ENCODE measurements around the gene CCBE1. TPM values are rescaled to one million over a fixed set of nuclear protein-coding genes. Genes with fewer than 3 reads are reported as not detected.

CCBE1 gene
- polyA plus RNA-seq, 1 donor from 2014 or later, result 0.19 TPM

DNA sequence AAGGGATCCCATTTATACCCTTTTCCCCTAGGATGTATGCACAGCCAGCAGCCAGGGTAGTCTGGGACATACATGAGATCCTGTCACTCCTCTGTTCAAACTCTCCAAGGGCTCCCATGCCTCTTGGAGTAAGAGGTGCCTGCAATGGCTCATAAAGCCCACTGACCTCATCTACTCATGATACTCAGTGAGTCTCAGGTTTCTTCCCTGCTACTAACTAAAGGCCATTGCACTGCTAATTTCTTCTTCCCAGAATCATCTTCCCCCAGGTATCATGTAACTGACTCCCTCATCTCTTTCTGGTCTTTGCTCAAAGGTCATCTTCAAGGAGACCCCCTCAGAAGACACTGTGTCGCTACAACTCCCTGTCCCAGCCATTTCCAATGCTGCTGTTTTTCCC, 68.2 kb downstream of the CCBE1 start:
- H3K27me3 ChIP-seq (ENCODE audit: insufficient read depth, low read depth, low read length), result no peaks in the 10 kb centered on the region
- no peaks in the 10 kb centered on the region for H3K79me2 ChIP-seq (replicated peaks; ENCODE audit: insufficient read depth, low read length)
- H3K27ac ChIP-seq (ENCODE audit: low read length), result no peak overlapping the region
- H3K9ac ChIP-seq (ENCODE audit: low read length), result no peak overlapping the region
- H3K9me3 ChIP-seq (ENCODE audit: low read length), result no peaks in the 10 kb centered on the region
- H3K36me3 ChIP-seq (ENCODE audit: insufficient read depth, low read length), result no peaks in the 10 kb centered on the region
- no peaks in the 10 kb centered on the region for H4K20me1 ChIP-seq (ENCODE audit: insufficient read depth)
- H3K4me3 ChIP-seq (ENCODE audit: low read length), result no peak overlapping the region
- H3K9me2 ChIP-seq (ENCODE audit: insufficient read depth, low read length), result no peaks in the 10 kb centered on the region
- no peaks in the 10 kb centered on the region for H3F3A ChIP-seq (ENCODE audit: insufficient read depth, low read length, poor library complexity, severe bottlenecking)
- H2AFZ ChIP-seq (ENCODE audit: low read depth, low read length), result no peak overlapping the region
- TF ChIP-seq SMC3 (conservative IDR thresholded peaks at IDR 0.05; ENCODE audit: poor library complexity), result no peak
- no peak for TF ChIP-seq EP300 (conservative IDR thresholded peaks at IDR 0.05; ENCODE audit: poor library complexity, severe bottlenecking)
- TF ChIP-seq EZH2 (IDR thresholded peaks at IDR 0.05; ENCODE audit: borderline replicate concordance, insufficient read depth, low read length, poor library complexity, severe bottlenecking), result no peak
- TF ChIP-seq, protein P1, sequence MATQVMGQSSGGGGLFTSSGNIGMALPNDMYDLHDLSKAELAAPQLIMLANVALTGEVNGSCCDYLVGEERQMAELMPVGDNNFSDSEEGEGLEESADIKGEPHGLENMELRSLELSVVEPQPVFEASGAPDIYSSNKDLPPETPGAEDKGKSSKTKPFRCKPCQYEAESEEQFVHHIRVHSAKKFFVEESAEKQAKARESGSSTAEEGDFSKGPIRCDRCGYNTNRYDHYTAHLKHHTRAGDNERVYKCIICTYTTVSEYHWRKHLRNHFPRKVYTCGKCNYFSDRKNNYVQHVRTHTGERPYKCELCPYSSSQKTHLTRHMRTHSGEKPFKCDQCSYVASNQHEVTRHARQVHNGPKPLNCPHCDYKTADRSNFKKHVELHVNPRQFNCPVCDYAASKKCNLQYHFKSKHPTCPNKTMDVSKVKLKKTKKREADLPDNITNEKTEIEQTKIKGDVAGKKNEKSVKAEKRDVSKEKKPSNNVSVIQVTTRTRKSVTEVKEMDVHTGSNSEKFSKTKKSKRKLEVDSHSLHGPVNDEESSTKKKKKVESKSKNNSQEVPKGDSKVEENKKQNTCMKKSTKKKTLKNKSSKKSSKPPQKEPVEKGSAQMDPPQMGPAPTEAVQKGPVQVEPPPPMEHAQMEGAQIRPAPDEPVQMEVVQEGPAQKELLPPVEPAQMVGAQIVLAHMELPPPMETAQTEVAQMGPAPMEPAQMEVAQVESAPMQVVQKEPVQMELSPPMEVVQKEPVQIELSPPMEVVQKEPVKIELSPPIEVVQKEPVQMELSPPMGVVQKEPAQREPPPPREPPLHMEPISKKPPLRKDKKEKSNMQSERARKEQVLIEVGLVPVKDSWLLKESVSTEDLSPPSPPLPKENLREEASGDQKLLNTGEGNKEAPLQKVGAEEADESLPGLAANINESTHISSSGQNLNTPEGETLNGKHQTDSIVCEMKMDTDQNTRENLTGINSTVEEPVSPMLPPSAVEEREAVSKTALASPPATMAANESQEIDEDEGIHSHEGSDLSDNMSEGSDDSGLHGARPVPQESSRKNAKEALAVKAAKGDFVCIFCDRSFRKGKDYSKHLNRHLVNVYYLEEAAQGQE (IDR thresholded peaks at IDR 0.05; ENCODE audit: borderline replicate concordance), result no peak
- TF ChIP-seq MXI1 (conservative IDR thresholded peaks at IDR 0.05; ENCODE audit: poor library complexity, severe bottlenecking), result no peak
- no peak for TF ChIP-seq TAF1 (IDR thresholded peaks at IDR 0.05; ENCODE audit: low read depth)
- TF ChIP-seq RAD21 (conservative IDR thresholded peaks at IDR 0.05), result no peak
- TF ChIP-seq, protein P2, sequence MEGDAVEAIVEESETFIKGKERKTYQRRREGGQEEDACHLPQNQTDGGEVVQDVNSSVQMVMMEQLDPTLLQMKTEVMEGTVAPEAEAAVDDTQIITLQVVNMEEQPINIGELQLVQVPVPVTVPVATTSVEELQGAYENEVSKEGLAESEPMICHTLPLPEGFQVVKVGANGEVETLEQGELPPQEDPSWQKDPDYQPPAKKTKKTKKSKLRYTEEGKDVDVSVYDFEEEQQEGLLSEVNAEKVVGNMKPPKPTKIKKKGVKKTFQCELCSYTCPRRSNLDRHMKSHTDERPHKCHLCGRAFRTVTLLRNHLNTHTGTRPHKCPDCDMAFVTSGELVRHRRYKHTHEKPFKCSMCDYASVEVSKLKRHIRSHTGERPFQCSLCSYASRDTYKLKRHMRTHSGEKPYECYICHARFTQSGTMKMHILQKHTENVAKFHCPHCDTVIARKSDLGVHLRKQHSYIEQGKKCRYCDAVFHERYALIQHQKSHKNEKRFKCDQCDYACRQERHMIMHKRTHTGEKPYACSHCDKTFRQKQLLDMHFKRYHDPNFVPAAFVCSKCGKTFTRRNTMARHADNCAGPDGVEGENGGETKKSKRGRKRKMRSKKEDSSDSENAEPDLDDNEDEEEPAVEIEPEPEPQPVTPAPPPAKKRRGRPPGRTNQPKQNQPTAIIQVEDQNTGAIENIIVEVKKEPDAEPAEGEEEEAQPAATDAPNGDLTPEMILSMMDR (IDR thresholded peaks at IDR 0.05; ENCODE audit: poor library complexity, severe bottlenecking), result no peak
- no peak overlapping the region for H3K4me2 ChIP-seq (ENCODE audit: low read length)

DNA sequence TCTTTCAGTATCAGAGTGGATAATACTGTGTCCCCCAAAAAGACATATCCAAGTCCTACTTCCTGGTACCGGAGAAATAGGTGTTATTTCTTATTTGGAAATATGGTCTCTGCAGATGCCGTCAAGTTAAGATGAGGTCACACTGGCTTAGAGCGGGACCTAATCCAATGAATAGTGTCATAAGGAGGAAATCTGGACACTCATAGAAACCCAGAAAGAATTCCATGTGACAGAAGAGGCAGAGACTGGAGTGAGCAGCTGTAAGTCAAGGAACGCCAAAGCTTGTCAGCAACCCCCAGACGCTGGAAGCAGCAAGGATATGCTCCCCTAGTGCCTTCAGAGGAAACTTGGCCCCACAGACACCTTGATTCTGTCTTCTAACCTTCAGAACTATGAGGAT, 69.8 kb downstream of the CCBE1 start:
- H3K9ac ChIP-seq (ENCODE audit: low read length), result no peak overlapping the region
- no peaks in the 10 kb centered on the region for H4K20me1 ChIP-seq (ENCODE audit: insufficient read depth)
- no peak overlapping the region for H3K4me2 ChIP-seq (ENCODE audit: low read length)
- H3K9me2 ChIP-seq (ENCODE audit: insufficient read depth, low read length), result no peaks in the 10 kb centered on the region
- H3K79me2 ChIP-seq (replicated peaks; ENCODE audit: insufficient read depth, low read length), result no peaks in the 10 kb centered on the region
- no peaks in the 10 kb centered on the region for H3K36me3 ChIP-seq (ENCODE audit: insufficient read depth, low read length)
- no peaks in the 10 kb centered on the region for H3K27me3 ChIP-seq (ENCODE audit: insufficient read depth, low read depth, low read length)
- H3K9me3 ChIP-seq (ENCODE audit: low read length), result no peaks in the 10 kb centered on the region
- no peak overlapping the region for H3K4me3 ChIP-seq (ENCODE audit: low read length)
- H3F3A ChIP-seq (ENCODE audit: insufficient read depth, low read length, poor library complexity, severe bottlenecking), result no peaks in the 10 kb centered on the region
- no peak overlapping the region for H2AFZ ChIP-seq (ENCODE audit: low read depth, low read length)
- TF ChIP-seq EP300 (conservative IDR thresholded peaks at IDR 0.05; ENCODE audit: poor library complexity, severe bottlenecking) (no peak), MXI1 (conservative IDR thresholded peaks at IDR 0.05; ENCODE audit: poor library complexity, severe bottlenecking) (no peak), SMC3 (conservative IDR thresholded peaks at IDR 0.05; ENCODE audit: poor library complexity) (no peak), RAD21 (conservative IDR thresholded peaks at IDR 0.05) (no peak), POLR2AphosphoS5 (IDR thresholded peaks at IDR 0.05) (no peak), TAF1 (IDR thresholded peaks at IDR 0.05; ENCODE audit: low read depth) (no peak), EZH2 (IDR thresholded peaks at IDR 0.05; ENCODE audit: borderline replicate concordance, insufficient read depth, low read length, poor library complexity, severe bottlenecking) (no peak)
- TF ChIP-seq, protein P2 (IDR thresholded peaks at IDR 0.05; ENCODE audit: poor library complexity, severe bottlenecking), result no peak
- TF ChIP-seq, protein P1 (IDR thresholded peaks at IDR 0.05; ENCODE audit: borderline replicate concordance), result no peak
- no peak overlapping the region for H3K27ac ChIP-seq (ENCODE audit: low read length)
